Muscle of back (tissue), 11 donors: ENCODE results near the gene ACAP2. TPM values are rescaled to one million over a fixed set of nuclear protein-coding genes. Genes with fewer than 3 reads are reported as not detected.
"Not testable (repeated sequence)": the region's sequence is repeated elsewhere in the genome, so short reads cannot be mapped to it uniquely, and the experiment has no call there.

Experiments used
- DNase-seq, 3 donors: peaks; one replicate each; pipeline versions ENCODE4 v3.0.0 to v3.0.0-alpha.2; 2013
- polyA plus RNA-seq, 10 donors: library from polyadenylated mRNA; unstranded; fragments of 120-200 nt; gene quantifications; one replicate each; pipeline ENCODE4 v1.2.1, GENCODE V29; 2013; ENCODE audit not compliant: insufficient read length in 10 of 10

Gene ACAP2
- polyA plus RNA-seq, 10 donors: 15.9 to 32.6 (median 22.6) TPM

- DNase-seq: no peak
Measured at GRCh38 chr3:195447201-195447600, 4.4 kb upstream of the ACAP2 start.

GRCh38 chr3:195446359-195446758 is 3.5 kb upstream of the ACAP2 start:
- DNase-seq: no peak

- DNase-seq: no peak
Measured at GRCh38 chr3:195445885-195446284, 3.1 kb upstream of the ACAP2 start.

GRCh38 chr3:195443391-195443989 is 670 bp upstream of the ACAP2 start:
- no peak for DNase-seq

- DNase-seq: peak; percentile 27 to 82 (median 66)
Measured at GRCh38 chr3:195441992-195442572, 738 bp downstream of the ACAP2 start.

GRCh38 chr3:195441476-195441991 is 1.3 kb downstream of the ACAP2 start:
- DNase-seq: peak in 1 of 3 donors; percentile 20

- no peak for DNase-seq
Measured at GRCh38 chr3:195441051-195441450, 1.8 kb downstream of the ACAP2 start.

GRCh38 chr3:195440379-195440778 is 2.4 kb downstream of the ACAP2 start:
- DNase-seq: no peak

GRCh38 chr3:195438371-195438770 is 4.4 kb downstream of the ACAP2 start:
- no peak for DNase-seq

- DNase-seq: no peak
Measured at GRCh38 chr3:195425849-195426248, 17.0 kb downstream of the ACAP2 start.

- no peak for DNase-seq
Measured at GRCh38 chr3:195423818-195424217, 19.0 kb downstream of the ACAP2 start.

- DNase-seq: no peak
Measured at GRCh38 chr3:195421400-195421799, 21.4 kb downstream of the ACAP2 start.

GRCh38 chr3:195416795-195417194 is 26.0 kb downstream of the ACAP2 start:
- no peak for DNase-seq

- DNase-seq: peak in 1 of 3 donors; percentile 11
Measured at GRCh38 chr3:195411836-195412235, 31.0 kb downstream of the ACAP2 start.

- no peak for DNase-seq
Measured at GRCh38 chr3:195410546-195410945, 32.3 kb downstream of the ACAP2 start.

GRCh38 chr3:195407531-195408409 is 35.0 kb downstream of the ACAP2 start:
- DNase-seq: no peak

- DNase-seq: no peak
Measured at GRCh38 chr3:195405651-195406050, 37.2 kb downstream of the ACAP2 start.

- DNase-seq: no peak
Measured at GRCh38 chr3:195403841-195404408, 38.9 kb downstream of the ACAP2 start.

- DNase-seq: no peak
Measured at GRCh38 chr3:195403244-195403643, 39.6 kb downstream of the ACAP2 start.

GRCh38 chr3:195401943-195402342 is 40.9 kb downstream of the ACAP2 start:
- no peak for DNase-seq

- DNase-seq: not testable (repeated sequence)
Measured at GRCh38 chr3:195398460-195398859, 44.4 kb downstream of the ACAP2 start.

- no peak for DNase-seq
Measured at GRCh38 chr3:195397524-195397923, 45.3 kb downstream of the ACAP2 start.
